OCI-LY1 (cell line): Measurements from ENCODE around the gene SKP1.

ENCODE experiments used
- H2AFZ ChIP-seq: fragments of 200-600 bp; sonication (generic), shearing (Covaris generic); 2 replicates; pipeline ENCODE4 v1.6.0; 2014; ENCODE audit warnings: antibody characterized with exemption, mild to moderate bottlenecking, low read length
- H3F3A ChIP-seq: fragments of 200-600 bp; sonication (generic), shearing (Covaris generic); 2 replicates; pipeline ENCODE4 v1.6.0; 2014; ENCODE audit warnings: mild to moderate bottlenecking, antibody characterized with exemption, low read length, moderate library complexity; ENCODE audit not compliant: insufficient read depth
- H3K27ac ChIP-seq: fragments of 200-600 bp; sonication (generic); 2 replicates; pipeline ENCODE4 v1.5.1; 2014; ENCODE audit warnings: low read length, mixed run types, mild to moderate bottlenecking, low read depth; ENCODE audit not compliant: poor library complexity, severe bottlenecking
- H3K27me3 ChIP-seq: fragments of 200-600 bp; sonication (generic); 2 replicates; pipeline ENCODE4 v1.6.0; 2014; ENCODE audit warnings: antibody characterized with exemption, mild to moderate bottlenecking, low read length, moderate library complexity; ENCODE audit not compliant: insufficient read depth
- H3K36me3 ChIP-seq: fragments of 200-600 bp; sonication (generic); 2 replicates; pipeline ENCODE4 v1.6.1; 2014; ENCODE audit warnings: mild to moderate bottlenecking, antibody characterized with exemption, low read length, moderate library complexity, mixed read lengths; ENCODE audit not compliant: insufficient read depth
- H3K4me1 ChIP-seq: fragments of 200-600 bp; sonication (generic); 2 replicates; pipeline ENCODE4 v1.5.1; 2014; ENCODE audit warnings: mild to moderate bottlenecking, low read length, moderate library complexity; ENCODE audit not compliant: insufficient read depth, severe bottlenecking
- H3K4me2 ChIP-seq: fragments of 200-600 bp; sonication (generic), shearing (Covaris generic); 2 replicates; pipeline ENCODE4 v1.6.1; 2014; ENCODE audit warnings: low read length
- H3K4me3 ChIP-seq: fragments of 200-600 bp; sonication (generic); 2 replicates; pipeline ENCODE4 v1.5.1; 2014; ENCODE audit warnings: low read length, low read depth, mild to moderate bottlenecking, mixed read lengths; ENCODE audit not compliant: poor library complexity, severe bottlenecking
- H3K79me2 ChIP-seq: fragments of 200-600 bp; shearing (Covaris generic); 2 replicates; pipeline ENCODE4 v1.6.1; 2016; ENCODE audit warnings: mixed run types, low read length, mixed read lengths; ENCODE audit not compliant: insufficient read depth
- H3K9ac ChIP-seq: fragments of 200-600 bp; sonication (generic), shearing (Covaris generic); 2 replicates; pipeline ENCODE4 v1.6.1; 2014; ENCODE audit warnings: mild to moderate bottlenecking, low read length, mixed read lengths
- H3K9me2 ChIP-seq: fragments of 200-600 bp; sonication (generic), shearing (Covaris generic); 2 replicates; pipeline ENCODE4 v1.6.1; 2014; ENCODE audit warnings: low read depth, mild to moderate bottlenecking, low read length, mixed read lengths
- H3K9me3 ChIP-seq: fragments of 200-600 bp; shearing (Covaris generic); 2 replicates; pipeline ENCODE4 v1.6.1; 2014; ENCODE audit warnings: low read length, mixed read lengths
- H4K20me1 ChIP-seq: fragments of 200-600 bp; sonication (generic), shearing (Covaris generic); 2 replicates; pipeline ENCODE4 v1.6.0; 2016; ENCODE audit warnings: mild to moderate bottlenecking, low read length; ENCODE audit not compliant: insufficient read depth
- CTCF ChIP-seq: fragments of 200-600 bp; sonication (generic), shearing (Covaris generic); IDR thresholded peaks from 2 replicates; pipeline ENCODE4 v1.5.1; 2017; ENCODE audit warnings: mild to moderate bottlenecking, antibody characterized with exemption, low read length, moderate library complexity, mixed read lengths
- EZH2 ChIP-seq: fragments of 200-600 bp; sonication (generic), shearing (Covaris generic); IDR thresholded peaks from 2 replicates; pipeline ENCODE4 v1.8.0; 2017; ENCODE audit warnings: borderline replicate concordance, mixed run types, mild to moderate bottlenecking, antibody characterized with exemption, low read length, moderate library complexity, mixed read lengths

SKP1 gene

GRCh38 chr5:134125039-134126015 is 51.4 kb downstream of the SKP1 start:
- Histone ChIP-seq H3K4me3 (no peak overlapping the region), H3K4me2 (no peak overlapping the region), H3K27ac (no peak overlapping the region), H3K36me3 (no peaks in the 10 kb centered on the region), H2AFZ (no peak overlapping the region), H3K9ac (no peak overlapping the region), H3F3A (no peaks in the 10 kb centered on the region), H3K9me2 (no peaks in the 10 kb centered on the region), H3K27me3 (no peaks in the 10 kb centered on the region), H3K4me1 (no peaks in the 10 kb centered on the region), H3K9me3 (no peaks in the 10 kb centered on the region), H4K20me1 (no peaks in the 10 kb centered on the region), H3K79me2 (no peaks in the 10 kb centered on the region)
- TF ChIP-seq EZH2 (no peak), CTCF (no peak)

- Histone ChIP-seq H3K4me3 (no peak overlapping the region), H3K9me3 (no peaks in the 10 kb centered on the region), H3K79me2 (no peaks in the 10 kb centered on the region), H3K4me2 (no peak overlapping the region), H3K27ac (no peak overlapping the region), H3K9me2 (no peaks in the 10 kb centered on the region), H3K9ac (no peak overlapping the region), H4K20me1 (no peaks in the 10 kb centered on the region), H3K36me3 (no peaks in the 10 kb centered on the region), H3F3A (no peaks in the 10 kb centered on the region), H3K4me1 (no peaks in the 10 kb centered on the region), H2AFZ (no peak overlapping the region), H3K27me3 (no peaks in the 10 kb centered on the region)
- TF ChIP-seq CTCF = no peak
- no peak for TF ChIP-seq EZH2
These were observed 52.3 kb downstream of the SKP1 start for GRCh38 chr5:134124289-134125038.

- Histone ChIP-seq H3K9ac (no peak overlapping the region), H3K9me2 (no peaks in the 10 kb centered on the region), H3K4me2 (no peak overlapping the region), H3K4me1 (no peaks in the 10 kb centered on the region), H3F3A (no peaks in the 10 kb centered on the region), H3K27ac (no peak overlapping the region), H3K9me3 (no peaks in the 10 kb centered on the region), H3K27me3 (no peaks in the 10 kb centered on the region), H2AFZ (no peak overlapping the region), H3K36me3 (no peaks in the 10 kb centered on the region), H3K4me3 (no peak overlapping the region), H4K20me1 (no peaks in the 10 kb centered on the region), H3K79me2 (no peaks in the 10 kb centered on the region)
- TF ChIP-seq CTCF (no peak), EZH2 (no peak)
These were observed 53.4 kb downstream of the SKP1 start for GRCh38 chr5:134123360-134123759.
